Astrocyte (in vitro differentiated cells and primary cell): ENCODE data around the gene SNAI1. TPM values are rescaled to one million over a fixed set of nuclear protein-coding genes. Genes with fewer than 3 reads are reported as not detected.

Experiments
- DNase-seq: peaks from one replicate; pipeline ENCODE4 v3.0.0-alpha.2; 2010; ENCODE audit warnings: low read depth
- FAIRE-seq: peaks from 2 replicates; lab custom pipeline; 2011; peaks lifted over from hg19 to GRCh38; lab: Jason Lieb, UNC
- H2AFZ ChIP-seq: 2 replicates; pipeline ENCODE4 v1.6.0; 2012; ENCODE audit warnings: low read depth, low read length, inconsistent platforms
- H3K27ac ChIP-seq: 2 replicates; pipeline ENCODE4 v1.5.1; 2011; ENCODE audit warnings: low read depth, low read length, inconsistent platforms
- H3K27me3 ChIP-seq: 2 replicates; pipeline ENCODE4 v1.6.0; 2011; ENCODE audit warnings: low read length, inconsistent platforms; ENCODE audit not compliant: insufficient read depth
- H3K36me3 ChIP-seq: 2 replicates; pipeline ENCODE4 v1.5.1; 2011; ENCODE audit warnings: low read length, inconsistent platforms; ENCODE audit not compliant: insufficient read depth
- H3K4me1 ChIP-seq: 2 replicates; pipeline ENCODE4 v1.5.1; 2011; ENCODE audit warnings: low read length, inconsistent platforms; ENCODE audit not compliant: insufficient read depth
- H3K4me2 ChIP-seq: 2 replicates; pipeline ENCODE4 v1.6.0; 2012; ENCODE audit warnings: low read length, inconsistent platforms
- H3K4me3 ChIP-seq: 2 replicates; pipeline ENCODE4 v1.5.1; 2011; ENCODE audit warnings: low read depth, mild to moderate bottlenecking, low read length, inconsistent platforms; ENCODE audit not compliant: insufficient read depth
- H3K79me2 ChIP-seq: 2 replicates; pipeline ENCODE4 v1.6.0; 2012; ENCODE audit warnings: mild to moderate bottlenecking, low read length, inconsistent platforms; ENCODE audit not compliant: insufficient read depth
- H3K9ac ChIP-seq: 2 replicates; pipeline ENCODE4 v1.6.0; 2012; ENCODE audit warnings: mild to moderate bottlenecking, low read length, inconsistent platforms
- H3K9me3 ChIP-seq: 2 replicates; pipeline ENCODE4 v1.5.1; 2012; ENCODE audit warnings: low read depth, mild to moderate bottlenecking, low read length, inconsistent platforms; ENCODE audit not compliant: insufficient read depth
- H4K20me1 ChIP-seq: 2 replicates; pipeline ENCODE4 v1.6.0; 2012; ENCODE audit warnings: low read length, inconsistent platforms; ENCODE audit not compliant: insufficient read depth
- H3K27ac Mint-ChIP-seq: one replicate; pipeline ENCODE4 v1.8.0; 2021; ENCODE audit warnings: mild to moderate bottlenecking, mixed read lengths; ENCODE audit not compliant: unreplicated experiment
- H3K27me3 Mint-ChIP-seq: one replicate; pipeline ENCODE4 v1.8.0; 2021; ENCODE audit warnings: low read depth, mixed read lengths; ENCODE audit not compliant: unreplicated experiment
- H3K36me3 Mint-ChIP-seq: one replicate; pipeline ENCODE4 v1.8.0; 2021; ENCODE audit warnings: low read depth, mixed read lengths; ENCODE audit not compliant: unreplicated experiment
- H3K4me1 Mint-ChIP-seq: one replicate; pipeline ENCODE4 v1.8.0; 2021; ENCODE audit warnings: low read depth, mixed read lengths; ENCODE audit not compliant: unreplicated experiment
- H3K4me3 Mint-ChIP-seq: one replicate; pipeline ENCODE4 v1.8.0; 2021; ENCODE audit warnings: mild to moderate bottlenecking, moderate library complexity, mixed read lengths; ENCODE audit not compliant: unreplicated experiment
- H3K9me3 Mint-ChIP-seq: one replicate; pipeline ENCODE4 v1.8.0; 2021; ENCODE audit warnings: mild to moderate bottlenecking, mixed read lengths; ENCODE audit not compliant: unreplicated experiment
- EZH2 ChIP-seq: IDR thresholded peaks from 2 replicates; pipeline ENCODE4 v1.6.1; 2012; ENCODE audit warnings: mild to moderate bottlenecking, low read length, inconsistent platforms; ENCODE audit not compliant: insufficient read depth
- total RNA-seq: library from RNA; stranded (reverse); gene quantifications from 2 replicates; pipeline ENCODE4 v1.2.1, GENCODE V29; 2021
- TF ChIP-seq, protein P1 (sequence below): IDR thresholded peaks from 2 replicates; pipeline ENCODE4 v1.5.1; 2011; ENCODE audit warnings: low read depth, mild to moderate bottlenecking, inconsistent platforms, low read length, moderate library complexity; ENCODE audit not compliant: insufficient read depth

SNAI1 gene
- total RNA-seq, 1 donor from 2014 or later: 9.1 TPM

DNA sequence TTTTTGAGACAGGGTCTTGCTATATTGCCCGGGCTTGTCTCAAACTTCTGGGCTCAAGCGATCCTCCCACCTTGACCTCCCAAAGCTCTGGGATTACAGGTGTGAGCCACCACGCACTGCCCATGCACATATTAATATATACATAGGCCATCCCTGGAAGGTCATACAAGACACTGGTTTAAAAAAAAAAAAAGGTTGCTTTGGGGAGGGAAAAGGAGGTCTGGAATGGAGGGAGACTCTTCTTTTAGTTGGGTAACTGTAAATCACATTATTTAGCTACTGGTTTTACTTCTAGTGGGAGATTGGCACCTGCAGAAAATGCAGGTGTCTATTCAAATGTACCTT lies 4.1 kb upstream of the SNAI1 start:
- Histone ChIP-seq H3K79me2 (peaks cover 8% of the 10 kb centered on the region), H3K36me3 (no peaks in the 10 kb centered on the region), H3K4me3 (no peak overlapping the region), H3K27ac (no peak overlapping the region), H3K4me1 (peaks cover 17% of the 10 kb centered on the region), H4K20me1 (peaks cover 8% of the 10 kb centered on the region), H3K9me3 (no peaks in the 10 kb centered on the region), H3K4me2 (peak overlapping the region; percentile 83), H3K27me3 (peaks cover 6% of the 10 kb centered on the region), H3K9ac (no peak overlapping the region), H2AFZ (no peak overlapping the region)
- Mint-ChIP-seq H3K27ac (no peak overlapping the region), H3K36me3 (no peaks in the 10 kb centered on the region), H3K4me1 (no peaks in the 10 kb centered on the region), H3K9me3 (no peaks in the 10 kb centered on the region), H3K27me3 (peaks cover 22% of the 10 kb centered on the region), H3K4me3 (peak overlapping the region; percentile 47)
- DNase-seq: no peak
- TF ChIP-seq, protein P1, sequence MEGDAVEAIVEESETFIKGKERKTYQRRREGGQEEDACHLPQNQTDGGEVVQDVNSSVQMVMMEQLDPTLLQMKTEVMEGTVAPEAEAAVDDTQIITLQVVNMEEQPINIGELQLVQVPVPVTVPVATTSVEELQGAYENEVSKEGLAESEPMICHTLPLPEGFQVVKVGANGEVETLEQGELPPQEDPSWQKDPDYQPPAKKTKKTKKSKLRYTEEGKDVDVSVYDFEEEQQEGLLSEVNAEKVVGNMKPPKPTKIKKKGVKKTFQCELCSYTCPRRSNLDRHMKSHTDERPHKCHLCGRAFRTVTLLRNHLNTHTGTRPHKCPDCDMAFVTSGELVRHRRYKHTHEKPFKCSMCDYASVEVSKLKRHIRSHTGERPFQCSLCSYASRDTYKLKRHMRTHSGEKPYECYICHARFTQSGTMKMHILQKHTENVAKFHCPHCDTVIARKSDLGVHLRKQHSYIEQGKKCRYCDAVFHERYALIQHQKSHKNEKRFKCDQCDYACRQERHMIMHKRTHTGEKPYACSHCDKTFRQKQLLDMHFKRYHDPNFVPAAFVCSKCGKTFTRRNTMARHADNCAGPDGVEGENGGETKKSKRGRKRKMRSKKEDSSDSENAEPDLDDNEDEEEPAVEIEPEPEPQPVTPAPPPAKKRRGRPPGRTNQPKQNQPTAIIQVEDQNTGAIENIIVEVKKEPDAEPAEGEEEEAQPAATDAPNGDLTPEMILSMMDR: no peak
- TF ChIP-seq EZH2: no peak
- no peak for FAIRE-seq

DNA sequence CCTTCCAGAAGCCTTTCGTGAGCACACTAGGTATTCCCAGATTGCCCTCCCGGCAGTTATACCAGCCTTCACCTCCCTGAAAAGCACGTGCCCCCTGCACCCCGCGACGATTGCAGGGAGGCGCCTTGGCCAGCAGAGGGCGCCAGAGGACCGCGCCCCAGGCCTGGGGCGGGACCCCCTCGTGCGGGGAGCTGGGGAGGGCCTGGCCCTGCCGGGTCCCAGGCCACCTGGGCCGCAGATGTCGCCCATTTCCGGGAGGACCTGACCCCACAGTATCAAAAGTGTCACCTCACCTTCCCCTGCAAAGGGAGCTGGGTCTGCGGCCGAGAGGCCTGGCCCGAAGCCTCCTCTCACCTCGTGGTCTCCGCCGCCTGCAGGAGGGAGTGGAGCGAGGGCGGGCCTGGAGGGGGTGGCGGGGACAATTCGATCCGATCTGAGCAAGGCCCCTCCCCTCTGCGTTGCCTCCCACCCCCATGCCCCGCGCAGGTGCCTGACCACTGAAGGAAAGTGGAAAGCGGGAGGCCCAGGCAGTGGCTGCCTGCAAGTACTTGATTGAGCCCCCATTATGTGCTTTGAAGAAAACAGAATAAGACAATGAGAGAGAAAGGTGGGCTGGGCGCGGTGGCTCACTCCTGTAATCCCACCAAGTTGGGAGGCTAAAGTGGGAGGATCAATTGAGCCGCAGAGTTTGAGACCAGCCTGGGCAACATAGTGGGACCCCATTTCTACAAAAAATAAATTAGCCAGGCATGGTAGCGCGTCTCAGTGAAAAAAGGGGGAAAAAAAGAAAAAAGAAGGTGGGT lies 3.5 kb upstream of the SNAI1 start:
- Histone ChIP-seq H3K27me3 (peaks cover 6% of the 10 kb centered on the region), H2AFZ (peak overlapping the region; percentile 85), H3K4me2 (peak overlapping the region; percentile 83), H3K79me2 (peaks cover 14% of the 10 kb centered on the region), H3K36me3 (no peaks in the 10 kb centered on the region), H3K4me3 (peak overlapping the region; percentile 35), H3K9ac (peak overlapping the region; percentile 38), H3K27ac (no peak overlapping the region), H4K20me1 (peaks cover 14% of the 10 kb centered on the region), H3K9me3 (no peaks in the 10 kb centered on the region), H3K4me1 (peaks cover 23% of the 10 kb centered on the region)
- H3K4me1 Mint-ChIP-seq: peaks cover 3% of the 10 kb centered on the region
- H3K4me3 Mint-ChIP-seq: no peak overlapping the region
- no peaks in the 10 kb centered on the region for H3K9me3 Mint-ChIP-seq
- H3K27me3 Mint-ChIP-seq: peaks cover 16% of the 10 kb centered on the region
- no peak for FAIRE-seq
- no peaks in the 10 kb centered on the region for H3K36me3 Mint-ChIP-seq
- DNase-seq: no peak
- H3K27ac Mint-ChIP-seq: no peak overlapping the region
- TF ChIP-seq, protein P1: peak; percentile 84
- TF ChIP-seq EZH2: no peak
